H9 (cell line): ENCODE data around the gene TRIP10. TPM values are rescaled to one million over a fixed set of nuclear protein-coding genes. Genes with fewer than 3 reads are reported as not detected.

Experiments
- DNase-seq: peaks from one replicate; pipeline ENCODE4 v3.0.0-alpha.2; 2017
- H2AFZ ChIP-seq: one replicate; pipeline ENCODE4 v1.6.1; 2013; ENCODE audit warnings: mild to moderate bottlenecking, low read length, control low read depth, moderate library complexity
- H2AK5ac ChIP-seq: 2 replicates; pipeline ENCODE4 v1.6.1; 2013; ENCODE audit warnings: low read length, control low read depth, mixed read lengths; ENCODE audit not compliant: insufficient read length
- H2BK120ac ChIP-seq: one replicate; pipeline ENCODE4 v1.6.1; 2013; ENCODE audit warnings: low read depth, mild to moderate bottlenecking, low read length, control low read depth, inconsistent platforms; ENCODE audit not compliant: poor library complexity, severe bottlenecking
- H2BK12ac ChIP-seq: 2 replicates; pipeline ENCODE4 v1.6.1; 2013; ENCODE audit warnings: low read length, control low read depth, mixed read lengths, low read depth; ENCODE audit not compliant: insufficient read length
- H2BK15ac ChIP-seq: 2 replicates; pipeline ENCODE4 v1.6.1; 2013; ENCODE audit warnings: low read depth, low read length, control low read depth
- H2BK20ac ChIP-seq: one replicate; pipeline ENCODE4 v1.6.1; 2013; ENCODE audit warnings: low read depth, mild to moderate bottlenecking, low read length, control low read depth, inconsistent platforms; ENCODE audit not compliant: poor library complexity, severe bottlenecking
- H2BK5ac ChIP-seq: 2 replicates; pipeline ENCODE4 v1.6.1; 2013; ENCODE audit warnings: low read length, control low read depth, mixed read lengths; ENCODE audit not compliant: insufficient read length
- H3K14ac ChIP-seq: 2 replicates; pipeline ENCODE4 v1.6.1; 2013; ENCODE audit warnings: low read length, control low read depth; ENCODE audit not compliant: insufficient read depth
- H3K18ac ChIP-seq: 2 replicates; pipeline ENCODE4 v1.6.1; 2013; ENCODE audit warnings: low read depth, mild to moderate bottlenecking, mixed read lengths, low read length, control low read depth; ENCODE audit not compliant: insufficient read length
- H3K23ac ChIP-seq: 2 replicates; pipeline ENCODE4 v1.6.1; 2013; ENCODE audit warnings: low read length, control low read depth, mixed read lengths, low read depth; ENCODE audit not compliant: insufficient read length
- H3K23me2 ChIP-seq: 2 replicates; pipeline ENCODE4 v1.6.1; 2013; ENCODE audit warnings: low read depth, mild to moderate bottlenecking, mixed read lengths, low read length, control low read depth; ENCODE audit not compliant: insufficient read length, poor library complexity, severe bottlenecking
- H3K27ac ChIP-seq: 2 replicates; pipeline ENCODE4 v1.5.1; 2013; ENCODE audit warnings: low read length, control low read depth, mixed read lengths, low read depth; ENCODE audit not compliant: insufficient read length
- H3K27me3 ChIP-seq: 2 replicates; pipeline ENCODE4 v1.6.1; 2013; ENCODE audit warnings: low read length, control low read depth, inconsistent platforms; ENCODE audit not compliant: insufficient read depth
- H3K4ac ChIP-seq: 2 replicates; pipeline ENCODE4 v1.6.1; 2013; ENCODE audit warnings: low read depth, mild to moderate bottlenecking, control low read depth, inconsistent platforms, low read length, moderate library complexity
- H3K4me1 ChIP-seq: 2 replicates; pipeline ENCODE4 v1.6.1; 2013; ENCODE audit warnings: low read length, control low read depth, inconsistent platforms; ENCODE audit not compliant: insufficient read depth
- H3K4me2 ChIP-seq: 2 replicates; pipeline ENCODE4 v1.6.1; 2013; ENCODE audit warnings: low read length, control low read depth, mixed read lengths; ENCODE audit not compliant: insufficient read length, insufficient read depth
- H3K56ac ChIP-seq: 2 replicates; pipeline ENCODE4 v1.6.1; 2013; ENCODE audit warnings: low read depth, mild to moderate bottlenecking, mixed read lengths, low read length, control low read depth; ENCODE audit not compliant: insufficient read length
- H3K79me1 ChIP-seq: 2 replicates; pipeline ENCODE4 v1.6.1; 2013; ENCODE audit warnings: low read depth, mild to moderate bottlenecking, moderate library complexity, low read length, control low read depth, inconsistent platforms; ENCODE audit not compliant: insufficient read depth, poor library complexity, severe bottlenecking
- H3K79me2 ChIP-seq: 2 replicates; pipeline ENCODE4 v1.6.1; 2013; ENCODE audit warnings: low read length, control low read depth, inconsistent platforms; ENCODE audit not compliant: insufficient read depth
- H3K9ac ChIP-seq: 2 replicates; pipeline ENCODE4 v1.6.1; 2013; ENCODE audit warnings: low read length, control low read depth, mixed read lengths; ENCODE audit not compliant: insufficient read length; ENCODE audit errors: extremely low read depth
- H3K9me3 ChIP-seq: one replicate; pipeline ENCODE4 v1.6.1; 2013; ENCODE audit warnings: low read depth, low read length, inconsistent platforms; ENCODE audit not compliant: control insufficient read depth
- H3T11ph ChIP-seq: one replicate; pipeline ENCODE4 v1.6.1; 2013; ENCODE audit warnings: mild to moderate bottlenecking, low read length, control low read depth, inconsistent platforms
- H4K20me1 ChIP-seq: one replicate; pipeline ENCODE4 v1.6.1; 2013; ENCODE audit not compliant: control insufficient read depth, insufficient read length, insufficient read depth
- H4K5ac ChIP-seq: 2 replicates; pipeline ENCODE4 v1.6.1; 2013; ENCODE audit warnings: low read depth, mild to moderate bottlenecking, mixed read lengths, low read length, control low read depth; ENCODE audit not compliant: insufficient read length
- H4K8ac ChIP-seq: replicated peaks from 2 replicates; pipeline ENCODE4 v1.6.1; 2013; ENCODE audit warnings: low read length, control low read depth, mixed read lengths, low read depth; ENCODE audit not compliant: insufficient read length
- H4K91ac ChIP-seq: 2 replicates; pipeline ENCODE4 v1.6.1; 2013; ENCODE audit warnings: low read depth, mild to moderate bottlenecking, moderate library complexity, mixed read lengths, low read length, control low read depth; ENCODE audit not compliant: insufficient read length
- H3K27ac Mint-ChIP-seq, 3 experiments: 2 replicates in 2 of 3; 3 replicates in 1 of 3; pipeline ENCODE4 v1.8.0; 2020 to 2021; ENCODE audit warnings: mixed read lengths in 3 of 3, mild to moderate bottlenecking in 1 of 3, moderate library complexity in 1 of 3
- H3K27me3 Mint-ChIP-seq: 2 replicates; pipeline ENCODE4 v1.8.0; 2021; ENCODE audit warnings: low read depth, mild to moderate bottlenecking, moderate library complexity, mixed read lengths
- H3K36me3 Mint-ChIP-seq, 3 experiments: 2 replicates in 2 of 3; 3 replicates in 1 of 3; pipeline ENCODE4 v1.8.0; 2020 to 2021; ENCODE audit warnings: low read depth in 3 of 3, mixed read lengths in 3 of 3; ENCODE audit not compliant: insufficient read depth in 1 of 3
- H3K4me1 Mint-ChIP-seq, 2 experiments: 2 replicates each; pipeline ENCODE4 v1.8.0; 2020; ENCODE audit warnings: mixed read lengths in 2 of 2
- H3K4me3 Mint-ChIP-seq, 2 experiments: 2 replicates in 1 of 2; 3 replicates in 1 of 2; pipeline ENCODE4 v1.8.0; 2020 to 2021; ENCODE audit warnings: mild to moderate bottlenecking in 2 of 2, mixed read lengths in 2 of 2, moderate library complexity in 1 of 2
- H3K9me3 Mint-ChIP-seq, 2 experiments: 2 replicates in 1 of 2; 3 replicates in 1 of 2; pipeline ENCODE4 v1.8.0; 2020; ENCODE audit warnings: mild to moderate bottlenecking in 2 of 2, mixed read lengths in 2 of 2, moderate library complexity in 1 of 2
- WGBS: extraction: QIAGEN DNeasy Blood & Tissue Kit; methylation state at CpG from one replicate; pipeline ENCODE4 v1.1.7; 2013; ENCODE audit warnings: missing lambda C conversion rate, low lambda C conversion rate, mixed read lengths; ENCODE audit not compliant: insufficient read length; ENCODE audit errors: extremely low coverage; 5-methylcytosine and 5-hydroxymethylcytosine counted together
- long read RNA-seq: library from polyadenylated mRNA; unstranded; transcript quantifications from one replicate; pipeline ENCODE4 v2.0.0, GENCODE V29; 2020
- total RNA-seq: library from RNA; stranded (reverse); gene quantifications from 2 replicates; pipeline ENCODE4 v1.2.1, GENCODE V29; 2021
- TF ChIP-seq, protein P1 (sequence below): fragments of 200-600 bp; sonication (generic); conservative IDR thresholded peaks from 3 replicates; pipeline ENCODE4 v1.8.0; 2021; ENCODE audit warnings: antibody characterized with exemption, mild to moderate bottlenecking

TRIP10 gene, protein sequence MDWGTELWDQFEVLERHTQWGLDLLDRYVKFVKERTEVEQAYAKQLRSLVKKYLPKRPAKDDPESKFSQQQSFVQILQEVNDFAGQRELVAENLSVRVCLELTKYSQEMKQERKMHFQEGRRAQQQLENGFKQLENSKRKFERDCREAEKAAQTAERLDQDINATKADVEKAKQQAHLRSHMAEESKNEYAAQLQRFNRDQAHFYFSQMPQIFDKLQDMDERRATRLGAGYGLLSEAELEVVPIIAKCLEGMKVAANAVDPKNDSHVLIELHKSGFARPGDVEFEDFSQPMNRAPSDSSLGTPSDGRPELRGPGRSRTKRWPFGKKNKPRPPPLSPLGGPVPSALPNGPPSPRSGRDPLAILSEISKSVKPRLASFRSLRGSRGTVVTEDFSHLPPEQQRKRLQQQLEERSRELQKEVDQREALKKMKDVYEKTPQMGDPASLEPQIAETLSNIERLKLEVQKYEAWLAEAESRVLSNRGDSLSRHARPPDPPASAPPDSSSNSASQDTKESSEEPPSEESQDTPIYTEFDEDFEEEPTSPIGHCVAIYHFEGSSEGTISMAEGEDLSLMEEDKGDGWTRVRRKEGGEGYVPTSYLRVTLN
- 54.1 and 56.4 TPM in 2 replicates for total RNA-seq
- long read RNA-seq, transcript TRIP10-208 (14 exons, 1,920 nt) = minor isoform, 7 of 247 reads
- long read RNA-seq, transcript TRIP10-202 (14 exons, 2,035 nt) = major isoform, 133 of 247 reads
- long read RNA-seq, partial matches to known transcripts = 77 of 247 reads
- long read RNA-seq, other reads (novel, unspliced or antisense) = 30 of 247 reads

DNA sequence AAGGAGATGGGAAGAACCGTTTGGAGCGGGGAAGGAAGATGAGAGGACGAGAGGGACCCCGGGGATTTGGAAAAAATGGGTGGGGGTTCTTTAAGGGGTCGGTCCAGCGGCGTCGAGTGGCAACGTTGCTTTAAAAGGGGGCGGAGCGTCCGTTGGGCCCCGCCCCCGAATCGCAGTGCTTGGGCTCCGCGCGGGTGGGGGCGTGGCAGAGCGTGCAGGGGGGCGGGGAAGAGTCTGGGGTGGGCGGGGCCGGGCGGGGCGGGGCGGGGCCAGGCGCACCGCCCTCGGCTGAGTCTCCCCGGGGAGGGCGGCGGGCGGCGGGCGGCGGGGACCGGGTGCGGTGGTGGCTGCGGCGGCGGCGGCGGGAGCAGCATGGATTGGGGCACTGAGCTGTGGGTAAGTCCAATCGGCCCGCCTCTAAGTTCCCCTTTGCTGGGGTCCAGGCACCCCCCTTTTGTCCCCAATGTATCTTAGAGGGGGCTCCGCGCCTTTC is at the start of gene TRIP10:
Gene TRIP10, plus strand, starts transcription at position 291 of the 493 bp plus-strand sequence. Its CDS starts 82 bp downstream, at position 373.
- no peak within 1 kb of the TSS for H2AFZ ChIP-seq
- H4K91ac ChIP-seq = no peak within 1 kb of the TSS
- no peaks in the 10 kb centered on the region; the same call in 1 of the 2 replicates for H3K79me2 ChIP-seq
- peak within 1 kb of the TSS; percentile 79 for H3K4me2 ChIP-seq
- H3K27me3 ChIP-seq = no peaks in the 10 kb centered on the region
- Mint-ChIP-seq H3K27me3 (no peaks in the 10 kb centered on the region), H3K9me3 (no peaks in the 10 kb centered on the region), H3K4me1 (peaks cover 55 to 69% of the 10 kb centered on the region in 2 experiments), H3K27ac (peak within 1 kb of the TSS; percentile 85 to 95 (median 89)), H3K36me3 (peaks cover 19 to 24% (median 23%) of the 10 kb centered on the region in 3 experiments), H3K4me3 (peak within 1 kb of the TSS; percentile 88 to 97)
- peak within 1 kb of the TSS; percentile 56 for H3K9ac ChIP-seq
- H2BK120ac ChIP-seq = no peak within 1 kb of the TSS
- peak within 1 kb of the TSS; percentile 92 for H3K14ac ChIP-seq
- peak; percentile 78 for DNase-seq
- H3K27ac ChIP-seq = no peak within 1 kb of the TSS
- H3K18ac ChIP-seq = peak within 1 kb of the TSS; percentile 92
- H3K79me1 ChIP-seq = no peaks in the 10 kb centered on the region
- no peak within 1 kb of the TSS for H3K23ac ChIP-seq
- WGBS = no CpG with 5 or more reads among the region's 47 CpGs
- no peak within 1 kb of the TSS for H3K56ac ChIP-seq
- no peak within 1 kb of the TSS for H2BK20ac ChIP-seq
- TF ChIP-seq, protein P1, sequence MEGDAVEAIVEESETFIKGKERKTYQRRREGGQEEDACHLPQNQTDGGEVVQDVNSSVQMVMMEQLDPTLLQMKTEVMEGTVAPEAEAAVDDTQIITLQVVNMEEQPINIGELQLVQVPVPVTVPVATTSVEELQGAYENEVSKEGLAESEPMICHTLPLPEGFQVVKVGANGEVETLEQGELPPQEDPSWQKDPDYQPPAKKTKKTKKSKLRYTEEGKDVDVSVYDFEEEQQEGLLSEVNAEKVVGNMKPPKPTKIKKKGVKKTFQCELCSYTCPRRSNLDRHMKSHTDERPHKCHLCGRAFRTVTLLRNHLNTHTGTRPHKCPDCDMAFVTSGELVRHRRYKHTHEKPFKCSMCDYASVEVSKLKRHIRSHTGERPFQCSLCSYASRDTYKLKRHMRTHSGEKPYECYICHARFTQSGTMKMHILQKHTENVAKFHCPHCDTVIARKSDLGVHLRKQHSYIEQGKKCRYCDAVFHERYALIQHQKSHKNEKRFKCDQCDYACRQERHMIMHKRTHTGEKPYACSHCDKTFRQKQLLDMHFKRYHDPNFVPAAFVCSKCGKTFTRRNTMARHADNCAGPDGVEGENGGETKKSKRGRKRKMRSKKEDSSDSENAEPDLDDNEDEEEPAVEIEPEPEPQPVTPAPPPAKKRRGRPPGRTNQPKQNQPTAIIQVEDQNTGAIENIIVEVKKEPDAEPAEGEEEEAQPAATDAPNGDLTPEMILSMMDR = no peak
- H2BK5ac ChIP-seq = no peak within 1 kb of the TSS
- H3T11ph ChIP-seq = peak within 1 kb of the TSS; percentile 62
- H3K4me1 ChIP-seq = peaks cover 12% of the 10 kb centered on the region
- peaks cover 25% of the 10 kb centered on the region for H3K23me2 ChIP-seq
- H2BK15ac ChIP-seq = peak within 1 kb of the TSS; percentile 57; the same call in 1 of the 2 replicates
- H4K20me1 ChIP-seq = no peaks in the 10 kb centered on the region
- no peak within 1 kb of the TSS for H2AK5ac ChIP-seq
- H3K9me3 ChIP-seq = no peaks in the 10 kb centered on the region
- H2BK12ac ChIP-seq = no peak within 1 kb of the TSS
- H4K5ac ChIP-seq = no peak within 1 kb of the TSS
- H3K4ac ChIP-seq = no peak within 1 kb of the TSS
- no peak within 1 kb of the TSS for H4K8ac ChIP-seq
